ENCODE results near the gene CELA1. TPM values are rescaled to one million over a fixed set of nuclear protein-coding genes. Genes with fewer than 3 reads are reported as not detected.

CELA1 gene
- total RNA-seq, 1 experiment from 2014 or later = not detected

- Histone ChIP-seq H3K36me3 (ENCODE audit: insufficient read depth, low read length, poor library complexity, severe bottlenecking) (no peaks in the 10 kb centered on the region), H3K4me3 (ENCODE audit: low read depth, low read length, poor library complexity, severe bottlenecking) (no peak overlapping the region), H3K4me1 (ENCODE audit: insufficient read depth, low read length, poor library complexity, severe bottlenecking) (peaks cover 17% of the 10 kb centered on the region), H3K27me3 (replicated peaks; ENCODE audit: insufficient read depth, low read depth, low read length, poor library complexity) (no peaks in the 10 kb centered on the region), H3K27ac (ENCODE audit: low read depth, low read length, poor library complexity, severe bottlenecking) (no peak overlapping the region), H3K9me3 (ENCODE audit: low read depth, low read length, poor library complexity, severe bottlenecking) (no peaks in the 10 kb centered on the region)
- no TSS peak for BruUV-seq (replicated peaks)
- no peak for DNase-seq (ENCODE audit: low spot score)
- ChIA-PET CTCF (no interaction called here), POLR2A (ENCODE audit: low non-redundant PET) (no interaction called here)
- TF ChIP-seq CTCF (conservative IDR thresholded peaks at IDR 0.05; ENCODE audit: low read depth, low read length) (no peak), EZH2 (IDR thresholded peaks at IDR 0.05; ENCODE audit: borderline replicate concordance, low read depth, low read length, poor library complexity, severe bottlenecking) (no peak)
- intact Hi-C loops (cut with micrococcal nuclease; ENCODE audit: unreplicated experiment) = no loop called here
Observed at GRCh38 chr12:51374856-51375255, 28.4 kb upstream of the CELA1 start.

- intact Hi-C loops (cut with micrococcal nuclease; ENCODE audit: unreplicated experiment) = no loop called here
- no peak for DNase-seq (ENCODE audit: low spot score)
- CTCF ChIA-PET = no interaction called here
- Histone ChIP-seq H3K36me3 (ENCODE audit: insufficient read depth, low read length, poor library complexity, severe bottlenecking) (no peaks in the 10 kb centered on the region), H3K27me3 (replicated peaks; ENCODE audit: insufficient read depth, low read depth, low read length, poor library complexity) (no peaks in the 10 kb centered on the region), H3K4me3 (ENCODE audit: low read depth, low read length, poor library complexity, severe bottlenecking) (no peak overlapping the region), H3K9me3 (ENCODE audit: low read depth, low read length, poor library complexity, severe bottlenecking) (no peaks in the 10 kb centered on the region), H3K27ac (ENCODE audit: low read depth, low read length, poor library complexity, severe bottlenecking) (no peak overlapping the region), H3K4me1 (ENCODE audit: insufficient read depth, low read length, poor library complexity, severe bottlenecking) (peaks cover 17% of the 10 kb centered on the region)
- POLR2A ChIA-PET (ENCODE audit: low non-redundant PET) = no interaction called here
- TF ChIP-seq CTCF (conservative IDR thresholded peaks at IDR 0.05; ENCODE audit: low read depth, low read length) (no peak), EZH2 (IDR thresholded peaks at IDR 0.05; ENCODE audit: borderline replicate concordance, low read depth, low read length, poor library complexity, severe bottlenecking) (no peak)
- no TSS peak for BruUV-seq (replicated peaks)
Observed at GRCh38 chr12:51374361-51374760, 27.9 kb upstream of the CELA1 start.

- H3K36me3 ChIP-seq (ENCODE audit: insufficient read depth, low read length, poor library complexity, severe bottlenecking) = no peaks in the 10 kb centered on the region
- H3K4me1 ChIP-seq (ENCODE audit: insufficient read depth, low read length, poor library complexity, severe bottlenecking) = peaks cover 13% of the 10 kb centered on the region
- no peak for DNase-seq (ENCODE audit: low spot score)
- ChIA-PET POLR2A (ENCODE audit: low non-redundant PET) (no interaction called here), CTCF (no interaction called here)
- H3K27me3 ChIP-seq (replicated peaks; ENCODE audit: insufficient read depth, low read depth, low read length, poor library complexity) = no peaks in the 10 kb centered on the region
- no peaks in the 10 kb centered on the region for H3K9me3 ChIP-seq (ENCODE audit: low read depth, low read length, poor library complexity, severe bottlenecking)
- no TSS peak for BruUV-seq (replicated peaks)
- no peak overlapping the region for H3K27ac ChIP-seq (ENCODE audit: low read depth, low read length, poor library complexity, severe bottlenecking)
- intact Hi-C loops (cut with micrococcal nuclease; ENCODE audit: unreplicated experiment) = no loop called here
- H3K4me3 ChIP-seq (ENCODE audit: low read depth, low read length, poor library complexity, severe bottlenecking) = no peak overlapping the region
- TF ChIP-seq CTCF (conservative IDR thresholded peaks at IDR 0.05; ENCODE audit: low read depth, low read length) (no peak), EZH2 (IDR thresholded peaks at IDR 0.05; ENCODE audit: borderline replicate concordance, low read depth, low read length, poor library complexity, severe bottlenecking) (no peak)
Observed at GRCh38 chr12:51373187-51373586, 26.7 kb upstream of the CELA1 start.
